ENCODE data around the gene MSL3.

DNA sequence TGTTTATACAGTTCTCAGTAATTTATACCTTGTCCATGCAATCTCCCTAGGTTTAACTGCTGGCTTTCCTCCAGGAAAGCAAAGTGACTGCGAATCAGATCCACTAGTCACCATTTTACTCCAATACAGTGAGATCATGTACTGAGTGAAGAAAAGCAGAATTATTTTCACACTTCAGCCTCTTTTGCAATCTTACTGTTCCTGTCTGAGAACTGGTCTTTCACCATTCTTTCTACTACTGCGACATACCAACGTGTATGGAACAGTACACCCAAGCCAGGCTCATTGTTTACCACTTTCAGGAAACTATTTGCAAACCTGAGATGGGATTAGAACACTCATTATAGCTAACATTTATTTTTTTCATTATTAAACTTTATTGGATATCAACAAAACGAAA lies 8.0 kb upstream of the MSL3 start:
- TF ChIP-seq, protein P1, sequence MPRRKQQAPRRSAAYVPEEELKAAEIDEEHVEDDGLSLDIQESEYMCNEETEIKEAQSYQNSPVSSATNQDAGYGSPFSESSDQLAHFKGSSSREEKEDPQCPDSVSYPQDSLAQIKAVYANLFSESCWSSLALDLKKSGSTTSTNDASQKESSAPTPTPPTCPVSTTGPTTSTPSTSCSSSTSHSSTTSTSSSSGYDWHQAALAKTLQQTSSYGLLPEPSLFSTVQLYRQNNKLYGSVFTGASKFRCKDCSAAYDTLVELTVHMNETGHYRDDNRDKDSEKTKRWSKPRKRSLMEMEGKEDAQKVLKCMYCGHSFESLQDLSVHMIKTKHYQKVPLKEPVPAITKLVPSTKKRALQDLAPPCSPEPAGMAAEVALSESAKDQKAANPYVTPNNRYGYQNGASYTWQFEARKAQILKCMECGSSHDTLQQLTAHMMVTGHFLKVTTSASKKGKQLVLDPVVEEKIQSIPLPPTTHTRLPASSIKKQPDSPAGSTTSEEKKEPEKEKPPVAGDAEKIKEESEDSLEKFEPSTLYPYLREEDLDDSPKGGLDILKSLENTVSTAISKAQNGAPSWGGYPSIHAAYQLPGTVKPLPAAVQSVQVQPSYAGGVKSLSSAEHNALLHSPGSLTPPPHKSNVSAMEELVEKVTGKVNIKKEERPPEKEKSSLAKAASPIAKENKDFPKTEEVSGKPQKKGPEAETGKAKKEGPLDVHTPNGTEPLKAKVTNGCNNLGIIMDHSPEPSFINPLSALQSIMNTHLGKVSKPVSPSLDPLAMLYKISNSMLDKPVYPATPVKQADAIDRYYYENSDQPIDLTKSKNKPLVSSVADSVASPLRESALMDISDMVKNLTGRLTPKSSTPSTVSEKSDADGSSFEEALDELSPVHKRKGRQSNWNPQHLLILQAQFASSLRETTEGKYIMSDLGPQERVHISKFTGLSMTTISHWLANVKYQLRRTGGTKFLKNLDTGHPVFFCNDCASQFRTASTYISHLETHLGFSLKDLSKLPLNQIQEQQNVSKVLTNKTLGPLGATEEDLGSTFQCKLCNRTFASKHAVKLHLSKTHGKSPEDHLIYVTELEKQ (tag by site-specific recombination; IDR thresholded peaks at IDR 0.05; ENCODE audit: borderline replicate concordance), result no peak
- TF ChIP-seq, protein P2, sequence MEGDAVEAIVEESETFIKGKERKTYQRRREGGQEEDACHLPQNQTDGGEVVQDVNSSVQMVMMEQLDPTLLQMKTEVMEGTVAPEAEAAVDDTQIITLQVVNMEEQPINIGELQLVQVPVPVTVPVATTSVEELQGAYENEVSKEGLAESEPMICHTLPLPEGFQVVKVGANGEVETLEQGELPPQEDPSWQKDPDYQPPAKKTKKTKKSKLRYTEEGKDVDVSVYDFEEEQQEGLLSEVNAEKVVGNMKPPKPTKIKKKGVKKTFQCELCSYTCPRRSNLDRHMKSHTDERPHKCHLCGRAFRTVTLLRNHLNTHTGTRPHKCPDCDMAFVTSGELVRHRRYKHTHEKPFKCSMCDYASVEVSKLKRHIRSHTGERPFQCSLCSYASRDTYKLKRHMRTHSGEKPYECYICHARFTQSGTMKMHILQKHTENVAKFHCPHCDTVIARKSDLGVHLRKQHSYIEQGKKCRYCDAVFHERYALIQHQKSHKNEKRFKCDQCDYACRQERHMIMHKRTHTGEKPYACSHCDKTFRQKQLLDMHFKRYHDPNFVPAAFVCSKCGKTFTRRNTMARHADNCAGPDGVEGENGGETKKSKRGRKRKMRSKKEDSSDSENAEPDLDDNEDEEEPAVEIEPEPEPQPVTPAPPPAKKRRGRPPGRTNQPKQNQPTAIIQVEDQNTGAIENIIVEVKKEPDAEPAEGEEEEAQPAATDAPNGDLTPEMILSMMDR (tag by site-specific recombination; IDR thresholded peaks at IDR 0.05), result no peak
